Erythroblast (primary cell): ENCODE results near the gene SRGAP2.
"Not testable (repeated sequence)": the region's sequence is repeated elsewhere in the genome, so short reads cannot be mapped to it uniquely, and the experiment has no call there.

Experiments used
- DNase-seq, 2 experiments: peaks; one replicate each; lab custom pipeline; 2025; lab: John Stamatoyannopoulos, UW

SRGAP2 gene

GRCh38 chr1:206205569-206205968, 2.2 kb downstream of the SRGAP2 start:
- not testable (repeated sequence) for DNase-seq

GRCh38 chr1:206210802-206211201, 7.5 kb downstream of the SRGAP2 start:
- not testable (repeated sequence) for DNase-seq

GRCh38 chr1:206215600-206216392, 12.5 kb downstream of the SRGAP2 start:
- not testable (repeated sequence) for DNase-seq

GRCh38 chr1:206218285-206218684, 14.9 kb downstream of the SRGAP2 start:
- DNase-seq = not testable (repeated sequence)

- DNase-seq = not testable (repeated sequence)
These were observed 15.4 kb downstream of the SRGAP2 start for GRCh38 chr1:206218765-206219164.

GRCh38 chr1:206219514-206220331, 16.4 kb downstream of the SRGAP2 start:
- not testable (repeated sequence) for DNase-seq

GRCh38 chr1:206220332-206221000, 17.1 kb downstream of the SRGAP2 start:
- DNase-seq = not testable (repeated sequence)

GRCh38 chr1:206221585-206221984, 18.2 kb downstream of the SRGAP2 start:
- not testable (repeated sequence) for DNase-seq

GRCh38 chr1:206224190-206224776, 20.9 kb downstream of the SRGAP2 start:
- not testable (repeated sequence) for DNase-seq

GRCh38 chr1:206225386-206225785, 22.0 kb downstream of the SRGAP2 start:
- DNase-seq = not testable (repeated sequence)

- not testable (repeated sequence) for DNase-seq
These were observed 23.5 kb downstream of the SRGAP2 start for GRCh38 chr1:206226886-206227285.

GRCh38 chr1:206229286-206229685, 25.9 kb downstream of the SRGAP2 start:
- DNase-seq = not testable (repeated sequence)

- peak; percentile 77 to 84 for DNase-seq
These were observed 28.6 kb downstream of the SRGAP2 start for GRCh38 chr1:206231989-206232388.

- not testable (repeated sequence) for DNase-seq
These were observed 29.8 kb downstream of the SRGAP2 start for GRCh38 chr1:206232970-206233645.

GRCh38 chr1:206234189-206234916, 31.0 kb downstream of the SRGAP2 start:
- not testable (repeated sequence) for DNase-seq

GRCh38 chr1:206235190-206235589, 31.8 kb downstream of the SRGAP2 start:
- DNase-seq = not testable (repeated sequence)

- DNase-seq = not testable (repeated sequence)
These were observed 36.9 kb downstream of the SRGAP2 start for GRCh38 chr1:206240288-206240687.

- DNase-seq = not testable (repeated sequence)
These were observed 40.0 kb downstream of the SRGAP2 start for GRCh38 chr1:206243335-206243734.

- DNase-seq = not testable (repeated sequence)
These were observed 42.1 kb downstream of the SRGAP2 start for GRCh38 chr1:206245479-206245878.
